Fibroblast of the aortic adventitia (primary cell): Measurements from ENCODE around the gene CASS4. TPM values are rescaled to one million over a fixed set of nuclear protein-coding genes. Genes with fewer than 3 reads are reported as not detected.
A peak's percentile ranks its signal among the peaks of the same experiment; 100 is the strongest.

Experiments
- DNase-seq: peaks from one replicate; pipeline ENCODE4 v3.0.0-alpha.2; 2010; ENCODE audit warnings: low read depth
- H3K4me3 ChIP-seq: 2 replicates; pipeline ENCODE4 v1.5.1; 2011; ENCODE audit warnings: low read depth, mild to moderate bottlenecking, control low read depth, low read length, moderate library complexity
- CTCF ChIP-seq: IDR thresholded peaks from 2 replicates; pipeline ENCODE4 v1.5.1; 2011; ENCODE audit warnings: mild to moderate bottlenecking, low read length, control low read depth, inconsistent platforms; ENCODE audit not compliant: insufficient read depth
- total RNA-seq: library from RNA; depleted of rRNA; stranded (reverse); fragments of >200 nt; gene quantifications from 2 replicates; pipeline ENCODE4 v1.2.3, GENCODE V29; 2012; ENCODE audit warnings: low replicate concordance

Gene CASS4
- total RNA-seq, 1 donor: 0.09 TPM

- TF ChIP-seq CTCF: no peak
- no peak overlapping the region for H3K4me3 ChIP-seq
- no peak for DNase-seq
These were observed 48.4 kb downstream of the CASS4 start for GRCh38 chr20:56460459-56460858.

- DNase-seq: no peak
- H3K4me3 ChIP-seq: no peak overlapping the region
- no peak for TF ChIP-seq CTCF
These were observed 49.5 kb downstream of the CASS4 start for GRCh38 chr20:56461576-56461975.

- DNase-seq: no peak
- no peak overlapping the region for H3K4me3 ChIP-seq
- TF ChIP-seq CTCF: no peak
These were observed 51.4 kb downstream of the CASS4 start for GRCh38 chr20:56463428-56463827.

GRCh38 chr20:56465997-56466396 is 53.9 kb downstream of the CASS4 start:
- TF ChIP-seq CTCF: no peak
- DNase-seq: no peak
- H3K4me3 ChIP-seq: no peak overlapping the region

GRCh38 chr20:56467968-56468315 is 55.9 kb downstream of the CASS4 start:
- DNase-seq: no peak
- TF ChIP-seq CTCF: no peak
- peak overlapping the region; percentile 72 for H3K4me3 ChIP-seq

- peak within 1 kb of the TSS; percentile 98 for H3K4me3 ChIP-seq
- peak; percentile 92 for DNase-seq
- TF ChIP-seq CTCF: no peak
These were observed 56.4 kb downstream of the CASS4 start, which contains the start of gene RTF2 for GRCh38 chr20:56468316-56469076. RTF2 (plus strand) TSS chr20:56468627; CDS start chr20:56468698, 71 bp downstream.

GRCh38 chr20:56469077-56469449 is 57.0 kb downstream of the CASS4 start:
- peak; percentile 1 for DNase-seq
- peak overlapping the region; percentile 98 for H3K4me3 ChIP-seq
- TF ChIP-seq CTCF: no peak
